NCI-H128 (cell line): ENCODE data around the gene CYGB.
"Not testable (repeated sequence)": the region's sequence is repeated elsewhere in the genome, so short reads cannot be mapped to it uniquely, and the experiment has no call there.

Experiments used
- DNase-seq: peaks from one replicate; lab custom pipeline; 2025; ENCODE audit not compliant: unreplicated experiment; lab: John Stamatoyannopoulos, UW

CYGB gene

DNA sequence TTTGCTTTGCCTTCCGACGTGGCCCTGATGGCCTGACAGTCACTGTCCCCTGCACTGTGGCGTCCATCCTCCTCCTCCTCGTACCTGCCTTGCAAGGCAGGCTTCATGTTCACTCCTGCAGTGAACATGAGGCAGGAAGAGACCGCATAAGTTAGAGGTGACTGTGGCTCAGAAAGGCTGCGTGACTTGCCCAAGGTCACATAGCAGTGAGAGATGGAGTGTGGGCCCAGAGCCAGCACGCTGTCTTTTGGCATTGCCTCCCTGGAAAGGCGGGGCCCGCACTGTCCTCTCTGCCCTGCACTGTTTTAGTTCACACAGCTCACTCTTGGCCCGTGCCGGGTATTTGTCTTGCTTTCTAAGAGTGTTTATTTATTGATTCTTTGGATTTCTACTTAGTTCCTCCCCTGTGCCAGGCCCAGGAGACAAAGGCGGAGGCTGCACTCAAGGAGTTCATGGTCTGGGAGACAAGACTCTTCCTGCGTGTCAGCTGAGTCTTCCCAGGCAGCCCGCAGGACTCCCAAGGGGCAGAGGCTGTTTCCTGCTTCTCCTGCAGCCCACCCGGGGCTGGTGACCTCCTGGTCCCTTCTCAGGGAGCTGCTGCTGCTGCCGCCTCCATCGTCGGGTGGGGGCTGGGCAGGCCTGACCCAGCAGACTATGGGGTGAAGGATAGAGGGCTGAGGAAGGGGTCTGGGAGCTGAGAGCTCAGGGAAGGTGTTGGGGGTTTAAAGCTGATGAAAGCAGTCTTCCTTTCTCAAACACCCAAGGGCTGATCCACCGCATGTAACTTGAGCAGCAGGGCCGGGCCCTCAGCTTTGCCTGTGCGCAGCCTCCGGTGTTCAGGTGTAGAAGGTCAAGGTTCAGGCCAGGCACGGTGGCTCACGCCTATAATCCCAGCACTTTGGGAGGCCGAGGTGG, 12.7 kb downstream of the CYGB start:
- DNase-seq = no peak

DNA sequence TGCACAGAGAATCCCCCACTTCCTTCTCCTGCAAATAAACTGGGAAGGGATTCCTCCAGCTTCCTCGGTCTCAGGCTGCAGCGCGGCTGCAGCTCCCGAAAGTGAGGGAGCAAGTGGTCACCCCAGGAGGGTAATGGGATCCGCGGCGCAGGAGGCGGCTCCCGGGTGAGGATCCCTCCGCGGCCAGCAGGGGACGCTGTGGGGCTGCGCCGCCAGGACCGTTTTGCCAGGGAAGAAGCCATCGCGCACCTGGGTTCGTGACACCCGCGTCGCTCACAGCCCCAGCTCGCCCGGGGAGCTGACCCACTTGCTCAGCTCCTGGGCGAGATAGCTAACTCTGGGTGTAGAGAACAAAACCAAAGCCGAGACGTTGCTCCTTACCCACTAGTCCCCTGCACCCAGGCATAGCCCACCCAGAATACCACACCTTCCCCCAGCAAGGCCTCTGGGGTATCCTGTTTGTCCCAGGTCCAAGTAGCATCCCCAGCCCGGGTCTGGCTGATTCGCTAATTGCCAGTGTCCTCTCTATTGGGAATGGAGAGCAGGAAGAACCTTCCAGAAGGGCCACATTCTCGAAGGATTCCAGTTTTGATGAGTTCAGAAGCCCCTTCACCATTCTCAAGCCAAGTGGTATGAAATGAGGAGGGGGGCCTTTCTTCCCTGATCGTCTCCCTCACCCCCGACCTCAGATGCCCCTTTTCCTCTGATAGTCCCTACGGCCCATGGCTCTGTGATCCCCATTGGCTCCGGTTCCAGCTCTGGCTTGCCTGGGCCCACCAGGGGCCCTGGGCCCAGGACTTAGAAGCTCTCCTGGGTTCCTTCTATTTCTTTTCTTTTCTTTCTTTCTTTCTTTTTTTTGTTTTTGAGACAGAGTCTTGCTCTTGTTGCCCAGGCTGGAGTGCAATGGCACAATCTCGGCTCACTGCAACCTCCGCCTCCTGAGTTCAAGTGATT, 14.1 kb downstream of the CYGB start:
- peak; percentile 42 for DNase-seq

DNA sequence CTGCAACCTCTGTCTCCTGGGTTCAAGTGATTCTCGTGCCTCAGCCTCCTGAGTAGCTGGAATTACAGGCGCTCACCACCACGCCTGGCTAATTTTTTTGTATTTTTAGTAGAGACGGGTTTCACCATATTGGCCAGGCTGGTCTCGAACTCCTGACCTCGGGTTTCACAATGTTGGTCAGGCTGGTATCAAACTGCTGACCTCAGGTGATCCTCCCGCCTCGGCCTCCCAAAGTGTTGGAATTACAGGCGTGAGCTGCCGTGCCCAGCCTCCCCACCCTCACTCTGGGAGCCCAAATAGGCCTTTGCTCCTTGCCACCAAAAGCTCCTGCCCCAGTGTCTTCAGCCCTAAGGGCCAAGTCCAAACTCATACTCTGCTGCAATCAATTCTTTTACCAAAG, 15.8 kb downstream of the CYGB start:
- DNase-seq = not testable (repeated sequence)

DNA sequence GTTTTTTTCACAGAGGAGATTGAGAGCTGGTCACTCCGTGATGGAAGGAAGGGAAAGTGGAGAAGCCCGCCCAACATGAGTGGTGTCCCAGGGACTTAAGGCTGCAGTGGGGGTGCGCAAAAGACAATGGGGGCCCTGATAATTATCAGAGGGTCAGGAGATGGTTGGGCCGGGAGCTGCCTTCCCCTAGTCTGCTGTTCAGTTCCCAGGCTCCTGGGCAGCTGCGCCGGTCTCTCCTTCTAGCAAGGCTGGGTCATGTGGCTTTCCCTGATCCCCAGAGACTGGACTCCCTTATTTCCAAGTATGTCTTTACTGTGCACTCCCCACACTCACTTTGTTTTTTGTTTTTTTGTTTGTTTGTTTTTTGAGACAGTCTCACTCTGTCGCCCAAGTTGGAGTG, 16.2 kb downstream of the CYGB start:
- no peak for DNase-seq

DNA sequence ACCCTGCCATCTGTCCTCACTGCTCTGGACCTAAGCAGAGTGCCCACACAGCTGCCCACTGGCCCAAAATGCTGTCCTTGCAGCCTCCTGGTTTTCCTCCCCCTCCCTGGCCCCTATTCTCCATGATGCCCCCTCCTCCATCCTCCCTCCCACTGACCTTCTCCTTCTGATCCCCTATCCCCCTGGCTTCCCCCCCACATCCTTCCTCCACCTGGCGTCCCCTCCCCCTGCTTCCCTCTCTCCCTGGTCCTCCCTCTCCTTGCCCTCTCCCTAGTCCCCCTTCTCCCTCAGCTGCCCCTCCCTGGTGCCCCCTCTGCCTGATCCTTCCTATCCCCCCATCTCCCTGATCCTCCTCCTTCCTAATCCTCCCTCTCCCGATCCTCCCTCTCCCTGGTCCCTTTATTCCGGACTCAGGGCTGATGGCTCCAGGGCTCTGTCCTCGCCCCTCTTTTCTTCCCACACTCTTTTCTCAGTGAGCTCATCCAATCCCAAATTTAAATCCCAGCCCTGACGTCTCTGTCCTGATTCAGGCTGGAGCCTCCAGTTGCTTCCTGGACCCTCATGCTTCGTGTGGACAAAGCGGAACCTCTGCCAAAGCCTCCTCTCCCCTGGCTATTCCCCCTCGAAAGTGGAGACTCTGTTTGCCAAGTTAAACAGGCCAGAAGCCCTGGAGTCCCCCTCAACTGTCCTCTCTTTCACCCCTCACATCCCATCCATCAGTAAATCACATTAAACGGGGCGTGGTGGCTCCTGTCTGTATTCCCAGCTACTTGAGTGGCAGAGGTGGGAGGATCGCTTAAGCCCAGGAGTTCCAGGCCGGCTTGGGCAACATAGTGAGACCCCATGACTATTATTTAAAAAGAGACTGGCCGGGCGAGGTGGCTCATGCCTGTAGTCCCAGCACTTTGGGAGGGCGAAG, 18.2 kb downstream of the CYGB start:
- no peak for DNase-seq

DNA sequence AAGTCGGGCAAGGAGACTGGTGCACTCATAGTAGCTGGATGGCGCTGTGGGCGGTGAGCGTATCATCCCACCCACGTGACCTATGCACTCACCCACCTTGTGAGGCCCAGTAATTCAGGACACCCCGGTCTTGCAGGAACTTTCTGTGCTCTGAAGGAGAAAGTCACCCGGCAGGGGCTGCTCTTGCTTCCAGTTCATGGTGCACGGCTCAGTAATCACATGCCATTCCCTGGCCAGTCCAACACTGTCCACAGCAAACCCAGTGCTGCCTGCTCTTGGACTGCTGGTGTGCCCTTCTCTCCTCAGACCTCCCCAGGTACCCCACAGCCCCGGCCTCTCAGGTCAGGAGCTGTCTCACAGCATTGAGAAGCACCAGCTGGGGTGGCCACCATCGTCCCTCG, 19.9 kb downstream of the CYGB start:
- no peak for DNase-seq

DNA sequence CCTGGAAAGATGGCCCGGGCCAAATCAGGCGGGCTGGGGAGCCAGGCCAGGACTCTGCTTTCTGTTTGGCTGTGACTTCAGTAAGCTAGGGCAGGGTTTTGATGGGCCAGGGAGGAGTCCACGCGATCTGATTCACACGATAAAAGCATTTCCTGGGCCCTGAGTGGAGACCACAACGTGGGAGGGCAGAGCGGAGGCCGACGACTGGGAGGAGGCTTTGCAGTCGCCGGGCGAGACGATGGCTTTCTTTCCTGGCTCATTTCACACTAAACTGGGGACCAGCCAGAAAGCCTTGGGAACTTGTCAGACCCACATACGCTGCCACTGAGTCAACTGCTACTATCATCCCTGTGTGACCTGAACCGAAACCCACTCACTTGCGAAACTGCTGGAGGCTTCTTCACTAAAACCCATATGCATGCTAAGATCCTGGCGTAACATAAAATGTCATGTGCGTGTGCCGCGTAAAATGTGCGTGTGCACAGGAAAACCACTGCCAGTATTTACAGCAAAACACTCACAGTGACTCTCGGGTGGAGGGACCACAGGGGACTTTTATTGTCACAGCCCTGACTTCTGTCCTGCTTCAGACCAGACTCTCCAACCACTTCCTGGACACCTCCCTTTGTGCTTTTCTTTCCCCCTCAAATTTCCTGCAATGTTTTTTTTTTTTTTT, 22.1 kb downstream of the CYGB start:
- no peak for DNase-seq

DNA sequence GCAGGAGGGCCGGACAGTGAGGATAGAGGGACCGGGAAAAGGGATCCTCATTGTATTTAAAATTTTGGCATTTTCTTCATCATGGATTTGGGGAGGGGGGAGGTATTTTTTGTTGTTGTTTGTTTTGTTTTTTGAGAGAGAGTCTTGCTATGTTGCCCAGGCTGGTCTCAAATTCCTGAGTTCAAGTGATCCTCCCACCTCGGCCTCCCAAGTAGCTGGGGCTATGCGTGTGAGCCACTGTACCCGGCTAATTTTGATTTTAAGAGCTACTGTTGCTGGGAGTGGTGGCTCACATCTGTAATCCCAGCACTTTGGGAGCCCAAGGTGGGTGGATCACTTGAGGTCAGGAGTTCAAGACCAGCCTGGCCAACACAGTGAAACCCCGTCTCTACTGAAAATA, 23.2 kb downstream of the CYGB start:
- DNase-seq = not testable (repeated sequence)

DNA sequence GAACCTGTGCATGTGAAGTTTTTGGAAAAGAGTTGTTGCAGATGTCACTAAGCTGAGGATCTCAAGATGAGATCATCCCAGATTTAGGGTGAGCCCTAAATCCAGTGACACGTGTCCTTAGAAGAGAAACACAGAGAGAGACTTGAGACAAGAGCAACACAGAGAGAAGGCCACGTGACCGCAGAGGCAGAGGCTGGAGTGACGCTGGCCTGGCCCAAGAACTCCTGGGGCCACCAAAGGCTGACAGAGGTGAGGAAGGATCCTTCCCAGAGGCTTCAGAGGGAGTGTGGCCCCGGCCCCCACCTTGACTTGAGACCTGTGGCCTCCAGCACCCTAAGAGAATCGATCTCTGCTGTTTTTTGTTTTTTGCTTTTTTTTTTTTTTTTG, 24.2 kb downstream of the CYGB start:
- DNase-seq = no peak

DNA sequence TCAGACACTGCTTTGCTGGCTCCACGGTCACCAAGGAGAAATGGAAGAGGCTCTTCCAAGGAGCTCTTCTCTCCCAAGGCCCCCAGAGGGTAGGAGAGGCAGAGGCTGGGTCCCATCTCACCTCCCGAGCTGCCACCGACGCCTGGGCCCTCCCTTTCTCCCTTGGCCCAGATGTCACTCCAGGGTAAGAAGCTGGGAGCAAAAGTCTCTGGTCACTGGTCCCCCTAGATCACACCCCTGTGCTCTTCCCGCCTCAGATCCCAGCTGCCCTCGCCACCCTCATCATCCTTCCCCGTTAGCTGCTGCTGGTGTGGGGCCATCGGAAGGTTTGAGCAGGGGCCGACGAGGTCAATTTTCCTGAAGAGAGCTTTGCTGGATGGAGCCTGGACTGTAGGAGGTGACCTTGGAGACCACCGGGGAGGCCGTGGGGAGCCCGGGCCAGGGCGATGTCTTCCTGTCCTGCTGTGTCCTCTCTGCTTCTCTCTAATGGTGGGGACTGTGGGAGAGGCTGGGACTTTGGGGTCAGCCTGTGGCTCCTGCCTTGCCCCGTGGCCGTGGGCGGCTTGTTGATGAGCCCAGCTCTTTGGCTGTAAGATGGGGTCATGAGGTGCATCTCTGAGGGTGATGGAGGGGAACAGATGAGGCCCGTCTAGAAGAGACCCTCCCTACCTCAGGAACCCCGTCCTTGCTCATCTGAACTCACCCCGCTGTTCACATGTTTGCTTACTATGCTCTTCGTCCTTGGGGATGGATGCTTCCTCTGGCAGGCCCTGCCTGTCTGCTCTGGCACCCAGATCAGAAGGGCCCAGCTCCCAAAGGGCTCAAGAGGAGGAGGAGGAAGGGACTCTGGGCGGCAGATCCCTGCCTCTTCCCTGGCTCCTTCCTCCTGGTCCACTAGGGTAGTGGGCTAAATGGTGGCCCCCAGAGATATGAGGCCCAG, 24.9 kb downstream of the CYGB start:
- DNase-seq = no peak

DNA sequence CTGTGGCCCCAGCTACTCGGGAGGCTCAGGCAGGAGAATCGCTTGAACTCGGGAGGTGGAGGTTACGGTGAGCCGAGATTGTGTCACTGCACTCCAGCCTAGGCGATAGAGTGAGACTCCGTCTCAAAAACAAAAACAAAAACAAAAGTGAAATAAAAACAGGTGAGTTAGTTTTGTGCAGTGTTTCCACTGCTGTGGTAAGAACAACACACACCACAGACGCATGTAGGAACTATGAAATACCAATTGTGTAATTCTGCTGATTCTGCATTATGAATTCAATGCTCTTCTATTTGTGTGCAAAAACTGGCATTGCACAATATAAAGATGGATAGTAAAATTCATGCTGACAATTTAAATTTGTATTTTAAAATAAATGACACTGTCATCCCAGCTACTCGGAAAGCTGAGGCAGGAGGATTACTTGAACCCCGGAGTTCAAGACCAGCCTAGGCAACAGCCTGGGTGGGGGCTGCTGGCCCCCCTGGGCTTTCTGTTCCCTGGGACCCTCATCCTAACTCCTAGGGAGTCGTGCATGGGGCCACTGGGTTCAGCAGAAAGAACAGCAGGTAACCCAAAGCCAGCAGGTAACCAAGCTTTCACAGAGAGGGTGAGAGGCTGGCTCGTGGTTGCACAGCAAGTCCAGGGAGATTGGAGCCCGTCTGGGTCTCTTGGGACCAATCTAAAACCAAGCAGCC, 25.7 kb downstream of the CYGB start:
- no peak for DNase-seq

DNA sequence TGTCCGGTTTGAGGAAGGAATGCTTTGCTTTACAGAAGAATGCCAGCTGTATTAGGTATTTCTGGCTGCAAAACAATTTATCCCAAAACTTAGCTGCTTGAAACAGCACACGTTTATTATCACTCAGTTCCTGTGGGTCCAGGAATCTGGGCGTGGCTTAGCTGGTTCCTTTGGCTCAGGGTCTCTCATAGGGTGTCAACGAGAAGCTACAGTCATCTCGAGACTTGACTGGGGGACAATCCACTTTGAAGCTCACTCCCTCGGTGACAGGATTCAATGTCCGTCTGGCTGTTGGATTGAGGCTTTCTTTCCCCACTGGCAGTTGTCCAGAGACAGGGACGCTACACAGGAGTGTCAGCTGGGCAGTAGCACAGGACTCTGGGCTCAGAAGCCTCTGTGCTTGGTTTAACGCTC, 26.7 kb downstream of the CYGB start:
- DNase-seq = no peak

DNA sequence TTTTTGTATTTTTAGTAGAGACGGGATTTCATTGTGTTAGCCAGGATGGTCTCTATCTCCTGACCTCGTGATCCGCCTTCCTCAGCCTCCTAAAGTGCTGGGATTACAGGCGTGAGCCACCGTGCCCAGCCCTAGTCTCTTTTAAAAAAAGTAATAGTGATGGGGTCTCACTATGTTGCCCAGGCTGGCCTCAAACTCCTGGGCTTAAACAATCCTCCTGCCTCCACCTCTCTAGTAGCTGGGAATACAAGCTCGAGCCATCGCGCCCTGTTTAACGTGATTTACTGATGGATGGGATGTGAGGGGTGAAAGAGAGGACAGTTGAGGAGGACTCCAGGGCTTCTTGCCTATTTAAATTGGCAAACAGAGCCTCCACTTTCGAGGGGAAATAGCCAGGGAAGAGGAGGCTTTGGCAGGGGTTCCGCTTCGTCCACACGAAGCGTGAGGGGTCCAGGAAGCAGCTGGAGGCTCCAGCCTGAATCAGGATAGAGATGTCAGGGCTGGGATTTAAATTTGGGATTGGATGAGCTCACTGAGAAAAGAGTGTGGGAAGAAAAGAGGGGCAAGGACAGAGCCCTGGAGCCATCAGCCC, 28.9 kb downstream of the CYGB start:
- DNase-seq = not testable (repeated sequence)

DNA sequence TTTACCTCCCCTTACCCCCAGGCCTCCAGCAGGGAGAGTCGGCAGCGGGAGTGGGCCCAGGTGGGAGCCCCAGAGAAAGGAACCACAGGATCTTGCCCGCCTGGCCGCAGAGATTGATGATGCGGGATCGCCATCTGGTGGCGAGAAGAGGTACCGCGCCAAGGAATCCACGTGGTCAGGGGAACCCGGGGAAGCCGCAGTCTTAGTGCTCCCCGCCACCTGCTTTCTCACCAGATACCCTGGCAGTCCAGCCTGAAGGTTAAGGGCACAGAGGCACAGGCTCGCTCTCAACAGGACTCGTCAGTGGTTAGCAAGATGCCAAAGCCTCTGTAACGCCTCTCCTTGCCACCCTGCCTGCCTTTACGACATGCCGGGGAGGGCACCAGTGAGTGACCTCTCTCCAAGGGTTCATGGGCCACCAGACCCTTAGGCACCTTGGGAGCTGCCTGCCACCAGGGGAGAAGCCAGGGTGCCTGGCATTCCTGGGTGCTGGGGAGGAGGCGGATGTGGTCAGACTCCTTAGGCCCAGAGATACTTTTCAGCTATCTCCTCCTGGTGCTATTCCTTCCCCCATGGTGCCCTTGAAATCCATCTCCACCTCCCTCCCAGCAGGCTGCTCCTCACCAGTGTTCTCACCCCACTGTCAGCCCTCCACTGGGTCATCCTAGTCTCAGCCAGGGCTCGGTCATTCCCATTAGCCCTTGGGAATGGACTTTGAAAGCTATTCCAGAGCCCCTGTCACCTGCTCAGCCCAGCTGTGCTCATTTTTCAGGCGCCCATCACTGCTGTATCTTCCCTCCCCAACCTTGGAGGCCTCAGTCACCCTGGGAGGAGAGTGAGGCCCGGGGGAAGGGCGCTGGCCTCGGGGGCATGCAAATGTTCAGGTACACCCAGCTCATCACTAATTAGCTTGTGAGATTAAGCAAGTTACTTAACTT, 30.8 kb downstream of the CYGB start:
- peak; percentile 45 for DNase-seq

DNA sequence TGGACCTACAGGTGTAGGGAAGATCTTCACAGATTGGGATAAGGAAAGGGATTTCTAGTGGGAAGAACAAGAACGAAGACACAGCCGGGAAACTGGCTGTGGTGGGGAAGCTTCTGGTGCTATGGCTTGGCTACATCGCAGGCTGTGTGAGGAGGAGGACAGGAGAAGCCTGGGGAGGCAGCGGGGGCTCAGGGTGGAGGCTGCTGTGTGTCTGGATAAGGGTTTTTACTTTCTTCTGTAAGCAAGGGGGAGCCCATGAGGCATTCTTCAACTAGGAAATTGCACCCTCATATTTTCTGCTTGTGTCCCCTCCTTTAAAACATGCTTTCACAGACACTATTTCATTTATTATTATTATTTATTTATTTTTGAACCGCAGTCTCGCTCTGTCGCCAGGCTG, 33.4 kb downstream of the CYGB start:
- DNase-seq = no peak

DNA sequence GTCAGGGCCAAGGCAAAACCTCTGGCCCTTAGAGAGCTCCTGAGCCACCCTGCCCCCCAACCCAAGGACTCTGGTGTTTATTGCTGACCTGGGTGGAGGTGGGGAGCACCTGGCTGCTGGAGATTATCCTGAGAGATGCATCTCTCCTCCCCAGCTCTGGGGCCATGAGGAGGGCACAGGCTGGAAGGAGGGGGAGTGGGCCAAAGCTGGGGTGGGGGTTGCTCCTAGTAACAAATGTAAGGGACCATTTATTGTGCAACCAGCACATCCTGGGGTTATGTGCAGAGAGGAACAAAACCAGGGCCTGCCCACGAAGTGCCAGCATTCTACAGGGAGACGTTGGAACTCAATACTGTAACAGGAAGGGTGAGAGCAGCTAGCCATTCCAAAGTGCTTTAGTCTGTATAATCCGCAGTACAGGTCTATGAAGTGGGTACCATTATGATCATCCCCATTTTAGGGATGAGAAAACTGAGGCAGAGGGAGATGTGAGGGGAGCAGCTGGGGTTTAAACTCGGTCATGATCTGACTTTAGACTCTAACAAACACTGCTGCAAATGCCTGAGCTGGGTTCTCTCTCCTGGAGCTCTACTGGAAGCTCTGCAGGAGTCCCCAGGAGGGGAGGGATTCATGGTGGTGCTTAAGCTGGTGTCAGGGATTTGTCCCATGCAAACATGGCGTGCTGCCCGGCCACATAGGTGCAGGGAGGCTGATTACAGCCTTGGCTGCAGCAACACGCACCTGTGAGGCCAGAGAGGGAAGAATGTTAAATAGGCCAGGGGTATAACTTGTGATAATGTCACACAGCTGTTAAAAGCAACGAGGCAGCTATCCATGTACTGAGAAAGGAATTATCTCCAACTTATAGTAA, 34.9 kb downstream of the CYGB start:
- DNase-seq = no peak
